Mucosa of descending colon (tissue), 3 donors: ENCODE data around the gene SGMS2. TPM values are rescaled to one million over a fixed set of nuclear protein-coding genes. Genes with fewer than 3 reads are reported as not detected.

Experiments
- ATAC-seq: fragments of 200-7000 bp; cut with Tn5 transposase; one replicate; pipeline ENCODE4 v1.9.1; 2020; ENCODE audit warnings: mild to moderate bottlenecking, moderate library complexity
- DNase-seq, 3 donors: peaks; one replicate each; pipeline ENCODE4 v3.0.0-alpha.2; 2020
- H3K36me3 ChIP-seq: fragments of 200-600 bp; one replicate; pipeline ENCODE4 v1.8.0; 2021; ENCODE audit warnings: low read depth, mild to moderate bottlenecking
- H3K4me1 ChIP-seq: fragments of 200-600 bp; one replicate; pipeline ENCODE4 v1.8.0; 2021; ENCODE audit warnings: low read depth, mild to moderate bottlenecking
- H3K4me3 ChIP-seq: fragments of 200-600 bp; one replicate; pipeline ENCODE4 v1.8.0; 2021; ENCODE audit warnings: mild to moderate bottlenecking
- H3K9me3 ChIP-seq: fragments of 200-600 bp; one replicate; pipeline ENCODE4 v1.8.0; 2021; ENCODE audit warnings: mild to moderate bottlenecking
- CTCF ChIP-seq: fragments of 200-600 bp; IDR thresholded peaks from one replicate; pipeline ENCODE4 v1.8.0; 2022; ENCODE audit warnings: antibody characterized with exemption, mild to moderate bottlenecking
- intact Hi-C, 2 donors: fragments of 100-400 bp; cut with DNase I in 1 of 2; cut with micrococcal nuclease in 1 of 2; formaldehyde crosslinking; loops; one replicate each; pipeline versions ENCODE4 v1.11.0 to v1.11.1; 2022; cut with DNase I, micrococcal nuclease
- long read RNA-seq, 2 donors: library from polyadenylated mRNA; unstranded; transcript quantifications; one replicate each; pipeline ENCODE4 v2.0.0, GENCODE V29; 2019 to 2021
- total RNA-seq, 3 donors: library from RNA; stranded (reverse); fragmentation: NEBNext Ultra II Directional in 2 of 3; extraction: Animal tissue kit (Norgen Biotek cat#: 25700) in 2 of 3; gene quantifications; one replicate each; pipeline versions ENCODE4 v1.2.1 to v1.2.4, GENCODE V29; 2021 to 2023
- donor health status: DM: no; HTN: no; CAD: no; lungs with moderate emphysema.
- donor health status: DM: no; HTN: no; CAD: no.
- donor health status: DM: no; HTN: yes; CAD: no.

The SGMS2 gene
- total RNA-seq: 10 to 100 TPM; 37.5 to 47.8 (median 43.2) TPM
- long read RNA-seq, donor 1, full-length matches to known transcripts: 1 of 18 reads
- long read RNA-seq, donor 1, partial matches to known transcripts: 6 of 18 reads
- long read RNA-seq, donor 1, other reads (novel, unspliced or antisense): 11 of 18 reads
- long read RNA-seq, donor 2, partial matches to known transcripts: 0 of 3 reads
- long read RNA-seq, donor 2, other reads (novel, unspliced or antisense): 3 of 3 reads

GRCh38 chr4:107824350-107825071 lies at the start of gene SGMS2:
Gene SGMS2 (plus strand): TSS chr4:107824932. CDS start chr4:107895554, 70,622 bp downstream.
- DNase-seq (peak; percentile 87 to 91 (median 89)), ATAC-seq (peak; percentile 91)
- Histone ChIP-seq H3K9me3 (no peaks in the 10 kb centered on the region), H3K4me1 (peaks cover 9% of the 10 kb centered on the region), H3K36me3 (no peaks in the 10 kb centered on the region), H3K4me3 (peak within 1 kb of the TSS; percentile 46)
- no peak for TF ChIP-seq CTCF
- intact Hi-C loops: no loop called here

GRCh38 chr4:107777890-107778289 lies 46.8 kb upstream of the SGMS2 start:
- Histone ChIP-seq H3K4me1 (no peaks in the 10 kb centered on the region), H3K9me3 (peaks cover 3% of the 10 kb centered on the region), H3K4me3 (no peak overlapping the region), H3K36me3 (no peaks in the 10 kb centered on the region)
- intact Hi-C loops: no loop called here
- ATAC-seq (no peak), DNase-seq (no peak)
- no peak for TF ChIP-seq CTCF

GRCh38 chr4:107778784-107779530 lies 45.8 kb upstream of the SGMS2 start:
- DNase-seq (no peak), ATAC-seq (no peak)
- TF ChIP-seq CTCF: no peak
- intact Hi-C loops: no loop called here
- Histone ChIP-seq H3K9me3 (peaks cover 3% of the 10 kb centered on the region), H3K36me3 (no peaks in the 10 kb centered on the region), H3K4me3 (no peak overlapping the region), H3K4me1 (no peaks in the 10 kb centered on the region)

GRCh38 chr4:107780665-107781064 lies 44.1 kb upstream of the SGMS2 start:
- no peak for TF ChIP-seq CTCF

GRCh38 chr4:107791902-107792301 lies 32.8 kb upstream of the SGMS2 start:
- intact Hi-C loops: no loop called here
- Histone ChIP-seq H3K36me3 (no peaks in the 10 kb centered on the region), H3K4me1 (peaks cover 6% of the 10 kb centered on the region), H3K4me3 (no peak overlapping the region), H3K9me3 (peaks cover 6% of the 10 kb centered on the region)
- no peak for TF ChIP-seq CTCF
- ATAC-seq (peak; percentile 45), DNase-seq (no peak)

More at GRCh38 chr4:107780665-107781064, 44.1 kb upstream of the SGMS2 start:
- Histone ChIP-seq H3K9me3 (peaks cover 3% of the 10 kb centered on the region), H3K4me3 (no peak overlapping the region), H3K36me3 (no peaks in the 10 kb centered on the region), H3K4me1 (no peaks in the 10 kb centered on the region)
- peak in 1 of 3 donors; percentile 30 for DNase-seq
- ATAC-seq: no peak
- intact Hi-C loops: no loop called here
